Sigmoid colon (tissue), 4 donors: ENCODE data around the gene ZRANB3.

Experiments
- CTCF ChIP-seq, 4 experiments: fragments of 450-650 bp in 3 of 4; fragments of 200-600 bp in 1 of 4; IDR thresholded peaks; one replicate each; pipeline ENCODE4 v1.5.1; 2016 to 2019; ENCODE audit warnings: antibody characterized with exemption in 4 of 4, mild to moderate bottlenecking in 3 of 4, moderate library complexity in 2 of 4
- POLR2AphosphoS5 ChIP-seq, 4 donors: sonication (generic); formaldehyde crosslinking; IDR thresholded peaks; one replicate each; pipeline ENCODE4 v1.6.1; 2017; ENCODE audit warnings: antibody characterized with exemption in 4 of 4

- TF ChIP-seq CTCF (IDR thresholded peaks at IDR 0.05) (no peak), POLR2AphosphoS5 (IDR thresholded peaks at IDR 0.05) (no peak)
These were observed 285.9 kb downstream of the ZRANB3 start for GRCh38 chr2:135245071-135245470.
